DMS79 (cell line): ENCODE measurements around the gene CDC42EP5.
"Not testable (repeated sequence)": the region's sequence is repeated elsewhere in the genome, so short reads cannot be mapped to it uniquely, and the experiment has no call there.

Experiments
- DNase-seq: peaks from one replicate; lab custom pipeline; 2025; lab: John Stamatoyannopoulos, UW

Gene CDC42EP5

GRCh38 chr19:54448774-54449700 is 24.1 kb downstream of the CDC42EP5 start, which contains the start of gene LENG8:
LENG8 (plus strand) TSS chr19:54449199; CDS start chr19:54451345, 2,146 bp downstream.
- DNase-seq, result peak; percentile 88

GRCh38 chr19:54448040-54448773 is 24.9 kb downstream of the CDC42EP5 start:
- no peak for DNase-seq

- DNase-seq, result not testable (repeated sequence)
These were observed 26.7 kb downstream of the CDC42EP5 start for GRCh38 chr19:54446349-54446748.

GRCh38 chr19:54444737-54445136 is 28.4 kb downstream of the CDC42EP5 start:
- DNase-seq, result no peak

GRCh38 chr19:54440641-54441040 is 32.5 kb downstream of the CDC42EP5 start:
- no peak for DNase-seq

GRCh38 chr19:54439174-54439851 is 33.8 kb downstream of the CDC42EP5 start:
- DNase-seq, result no peak

- DNase-seq, result no peak
These were observed 36.4 kb downstream of the CDC42EP5 start for GRCh38 chr19:54436628-54437252.

- DNase-seq, result no peak
These were observed 37.0 kb downstream of the CDC42EP5 start for GRCh38 chr19:54436031-54436523.

- DNase-seq, result no peak
These were observed 37.5 kb downstream of the CDC42EP5 start for GRCh38 chr19:54435551-54436016.

GRCh38 chr19:54434873-54435214 is 38.3 kb downstream of the CDC42EP5 start:
- no peak for DNase-seq

GRCh38 chr19:54434112-54434872 is 38.8 kb downstream of the CDC42EP5 start:
- DNase-seq, result no peak

- no peak for DNase-seq
These were observed 39.4 kb downstream of the CDC42EP5 start for GRCh38 chr19:54433697-54434096.

GRCh38 chr19:54432144-54432738 is 40.9 kb downstream of the CDC42EP5 start:
- no peak for DNase-seq

GRCh38 chr19:54431255-54431838 is 41.7 kb downstream of the CDC42EP5 start:
- peak; percentile 20 for DNase-seq

- no peak for DNase-seq
These were observed 42.5 kb downstream of the CDC42EP5 start for GRCh38 chr19:54430306-54431254.

GRCh38 chr19:54429545-54430227 is 43.4 kb downstream of the CDC42EP5 start:
- no peak for DNase-seq

- no peak for DNase-seq
These were observed 44.0 kb downstream of the CDC42EP5 start for GRCh38 chr19:54429176-54429495.
